GM12874 (cell line): ENCODE measurements around the gene FAM180B.

Experiments used
- CTCF ChIP-seq: IDR thresholded peaks from 2 replicates; pipeline ENCODE4 v1.5.1; 2011; ENCODE audit warnings: low read depth, mild to moderate bottlenecking, control low read depth, low read length, moderate library complexity; ENCODE audit not compliant: insufficient read depth

The FAM180B gene

GRCh38 chr11:47593934-47594855 lies 7.7 kb downstream of the FAM180B start, which contains the start of gene C1QTNF4:
TSS of gene C1QTNF4 (minus strand) at chr11:47594411. CDS start at chr11:47590810, 3,601 bp downstream.
- no peak for TF ChIP-seq CTCF

- TF ChIP-seq CTCF: no peak
Observed at GRCh38 chr11:47595029-47595428, 8.6 kb downstream of the FAM180B start.

GRCh38 chr11:47595967-47596366 lies 9.5 kb downstream of the FAM180B start:
- TF ChIP-seq CTCF: no peak

- no peak for TF ChIP-seq CTCF
Observed at GRCh38 chr11:47599902-47600301, 13.4 kb downstream of the FAM180B start.

- no peak for TF ChIP-seq CTCF
Observed at GRCh38 chr11:47603295-47603694, 16.8 kb downstream of the FAM180B start.

- no peak for TF ChIP-seq CTCF
Observed at GRCh38 chr11:47605921-47606320, 19.4 kb downstream of the FAM180B start.

- no peak for TF ChIP-seq CTCF
Observed at GRCh38 chr11:47606731-47607130, 20.3 kb downstream of the FAM180B start.
